NT2/D1 (cell line): ENCODE data around the gene TENT4A.

Experiments used
- SUZ12 ChIP-seq: IDR thresholded peaks from 2 replicates; pipeline ENCODE4 v1.6.1; 2011; ENCODE audit not compliant: insufficient read length, insufficient read depth; ENCODE audit errors: extremely low read depth
- YY1 ChIP-seq: IDR thresholded peaks from 2 replicates; pipeline ENCODE4 v1.6.1; 2011; ENCODE audit not compliant: insufficient read length, insufficient read depth
- ZNF274 ChIP-seq: IDR thresholded peaks from 2 replicates; pipeline ENCODE4 v1.6.1; 2011; ENCODE audit warnings: mild to moderate bottlenecking, low read depth, low read length

- TF ChIP-seq YY1 (no peak), SUZ12 (no peak), ZNF274 (no peak)
Measured at GRCh38 chr5:6675784-6676491, 37.3 kb upstream of the TENT4A start.
